HFFc6 (cell line): ENCODE measurements around the gene SCAPER. TPM values are rescaled to one million over a fixed set of nuclear protein-coding genes. Genes with fewer than 3 reads are reported as not detected.

Experiments
- DNase-seq: peaks from one replicate; pipeline ENCODE4 v3.0.0-alpha.2; 2018
- H3K27ac Mint-ChIP-seq: 2 replicates; pipeline ENCODE4 v1.8.0; 2020; ENCODE audit warnings: mild to moderate bottlenecking, mixed read lengths
- H3K27me3 Mint-ChIP-seq: 2 replicates; pipeline ENCODE4 v1.8.0; 2021; ENCODE audit warnings: mild to moderate bottlenecking, moderate library complexity, mixed read lengths; ENCODE audit not compliant: insufficient read depth
- H3K36me3 Mint-ChIP-seq: 2 replicates; pipeline ENCODE4 v1.8.0; 2021; ENCODE audit warnings: low read depth, mixed read lengths
- H3K4me1 Mint-ChIP-seq: 2 replicates; pipeline ENCODE4 v1.8.0; 2020; ENCODE audit warnings: low read depth, mixed read lengths
- H3K4me3 Mint-ChIP-seq: 2 replicates; pipeline ENCODE4 v1.8.0; 2020; ENCODE audit warnings: mild to moderate bottlenecking, moderate library complexity, mixed read lengths
- H3K9me3 Mint-ChIP-seq: 2 replicates; pipeline ENCODE4 v1.8.0; 2020; ENCODE audit warnings: mild to moderate bottlenecking, mixed read lengths
- CTCF ChIP-seq: fragments of 200-600 bp; sonication (generic); IDR thresholded peaks from 2 replicates; pipeline ENCODE4 v1.5.0; 2021; ENCODE audit warnings: antibody characterized with exemption, mild to moderate bottlenecking
- total RNA-seq, 6 experiments: library from RNA; stranded (reverse); fragmentation: NEBNext Ultra II Directional; extraction: Animal tissue kit (Norgen Biotek cat#: 25700); gene quantifications; 2 replicates in 1 of 6; 3 replicates in 5 of 6; pipeline ENCODE4 v1.2.3, GENCODE V29; 2021

SCAPER gene
- total RNA-seq, 6 experiments from 2014 or later, result 6.9 to 10.1 (median 8.1) TPM

DNA sequence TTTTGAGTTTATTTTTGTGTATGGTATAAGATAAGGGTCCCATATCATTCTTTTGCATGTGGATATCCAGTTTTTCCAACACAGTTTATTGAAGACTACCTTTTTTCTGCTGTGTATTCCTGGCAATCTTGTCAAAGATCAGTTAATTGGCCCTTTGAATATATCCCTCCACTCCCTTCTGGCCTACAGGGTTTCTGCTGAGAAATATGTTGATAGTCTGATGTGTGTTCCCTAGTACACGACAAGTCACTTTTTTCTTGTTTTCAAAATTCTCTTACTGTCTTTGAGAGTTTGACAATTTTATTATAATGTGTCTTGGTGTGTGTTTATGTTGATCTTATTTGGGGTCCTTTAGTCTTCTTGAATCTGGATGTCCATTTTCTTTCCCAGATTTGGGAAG is 439.4 kb downstream of the SCAPER start:
- no peaks in the 10 kb centered on the region for H3K27me3 Mint-ChIP-seq
- H3K36me3 Mint-ChIP-seq, result peaks cover 19% of the 10 kb centered on the region
- DNase-seq, result no peak
- peaks cover 25% of the 10 kb centered on the region for H3K4me1 Mint-ChIP-seq
- no peak overlapping the region for H3K27ac Mint-ChIP-seq
- no peak for TF ChIP-seq CTCF
- H3K9me3 Mint-ChIP-seq, result peaks cover 13% of the 10 kb centered on the region
- no peak overlapping the region for H3K4me3 Mint-ChIP-seq

- no peak for TF ChIP-seq CTCF
- DNase-seq, result no peak
- Mint-ChIP-seq H3K27me3 (no peaks in the 10 kb centered on the region), H3K4me1 (peaks cover 26% of the 10 kb centered on the region), H3K4me3 (no peak overlapping the region), H3K9me3 (peaks cover 18% of the 10 kb centered on the region), H3K36me3 (peaks cover 25% of the 10 kb centered on the region), H3K27ac (no peak overlapping the region)
Measured at GRCh38 chr15:76464247-76464646, 440.9 kb downstream of the SCAPER start.

DNA sequence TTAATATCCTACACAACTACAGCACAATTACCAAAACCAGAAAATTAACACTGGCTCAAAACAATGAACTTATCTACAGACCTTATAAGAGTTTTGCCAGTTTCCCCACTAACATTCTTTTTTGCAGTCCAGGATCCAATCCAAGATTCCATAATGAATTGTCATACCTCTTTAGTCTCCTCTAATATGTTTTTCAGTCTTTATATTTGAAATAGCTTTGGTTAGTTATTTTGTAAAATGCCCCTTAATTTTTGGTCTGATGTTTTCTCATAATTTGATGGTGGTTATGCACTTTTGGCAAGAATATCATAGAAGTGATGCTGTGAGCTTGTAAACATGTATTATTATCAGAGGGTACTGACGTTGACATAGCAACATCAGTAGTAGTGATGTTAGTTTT is 444.3 kb downstream of the SCAPER start:
- DNase-seq, result peak; percentile 27
- peaks cover 20% of the 10 kb centered on the region for H3K4me1 Mint-ChIP-seq
- H3K36me3 Mint-ChIP-seq, result peaks cover 12% of the 10 kb centered on the region
- no peaks in the 10 kb centered on the region for H3K27me3 Mint-ChIP-seq
- TF ChIP-seq CTCF, result no peak
- no peak overlapping the region for H3K4me3 Mint-ChIP-seq
- peaks cover 7% of the 10 kb centered on the region for H3K9me3 Mint-ChIP-seq
- H3K27ac Mint-ChIP-seq, result peak overlapping the region; percentile 20; the same call in 1 of the 2 replicates

DNA sequence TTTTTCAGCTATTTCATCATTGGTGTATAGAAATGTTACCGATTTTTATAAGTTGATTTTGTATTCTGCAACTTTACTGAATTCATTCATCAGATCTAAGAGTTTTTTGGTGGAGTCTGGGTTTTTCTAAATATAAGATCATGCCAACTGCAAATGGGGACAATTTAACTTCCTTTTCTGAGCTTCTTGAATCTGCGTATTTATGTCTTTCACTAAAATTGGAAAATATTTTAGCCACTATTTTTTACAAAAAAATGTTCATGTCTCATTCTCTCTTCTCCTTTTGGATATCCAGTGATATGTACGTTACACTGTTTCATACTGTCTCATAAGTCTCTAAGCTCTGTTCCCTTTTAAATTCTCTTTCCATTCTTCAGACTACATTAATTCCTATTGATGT is 444.8 kb downstream of the SCAPER start:
- Mint-ChIP-seq H3K36me3 (peaks cover 7% of the 10 kb centered on the region; the same call in 1 of the 2 replicates), H3K9me3 (peaks cover 6% of the 10 kb centered on the region), H3K4me1 (peaks cover 20% of the 10 kb centered on the region), H3K27ac (no peak overlapping the region), H3K27me3 (no peaks in the 10 kb centered on the region), H3K4me3 (no peak overlapping the region)
- TF ChIP-seq CTCF, result no peak
- DNase-seq, result no peak

GRCh38 chr15:76451540-76451939 is 453.6 kb downstream of the SCAPER start:
- no peak for DNase-seq
- H3K4me1 Mint-ChIP-seq, result no peaks in the 10 kb centered on the region
- no peak overlapping the region for H3K27ac Mint-ChIP-seq
- no peaks in the 10 kb centered on the region for H3K27me3 Mint-ChIP-seq
- no peaks in the 10 kb centered on the region for H3K9me3 Mint-ChIP-seq
- no peak overlapping the region for H3K4me3 Mint-ChIP-seq
- no peaks in the 10 kb centered on the region for H3K36me3 Mint-ChIP-seq
- no peak for TF ChIP-seq CTCF

GRCh38 chr15:76449455-76449854 is 455.7 kb downstream of the SCAPER start:
- no peaks in the 10 kb centered on the region for H3K9me3 Mint-ChIP-seq

More at GRCh38 chr15:76449455-76449854, 455.7 kb downstream of the SCAPER start:
- TF ChIP-seq CTCF, result no peak
- Mint-ChIP-seq H3K4me3 (no peak overlapping the region), H3K4me1 (no peaks in the 10 kb centered on the region), H3K27me3 (no peaks in the 10 kb centered on the region), H3K27ac (no peak overlapping the region), H3K36me3 (no peaks in the 10 kb centered on the region)
- DNase-seq, result no peak
